H1 (cell line): ENCODE results near the gene PTPN18. TPM values are rescaled to one million over a fixed set of nuclear protein-coding genes. Genes with fewer than 3 reads are reported as not detected.

Experiments
- ATF2 ChIP-seq: IDR thresholded peaks from 2 replicates; pipeline ENCODE4 v1.6.1; 2012; ENCODE audit warnings: low read length, inconsistent platforms
- ATF3 ChIP-seq: IDR thresholded peaks from 2 replicates; pipeline ENCODE4 v1.6.1; 2011; ENCODE audit warnings: low read depth, mild to moderate bottlenecking, low read length; ENCODE audit not compliant: insufficient read depth
- BCL11A ChIP-seq, 2 experiments: IDR thresholded peaks; one replicate each; pipeline ENCODE4 v1.6.1; 2011; ENCODE audit warnings: low read depth in 2 of 2, low read length in 2 of 2, mild to moderate bottlenecking in 2 of 2
- CBX8 ChIP-seq: fragments of 300-800, 300-1000 bp; sonication (generic); IDR thresholded peaks from 2 replicates; pipeline ENCODE4 v1.7.1; 2016; ENCODE audit warnings: low read depth, low read length, borderline replicate concordance
- CHD1 ChIP-seq: IDR thresholded peaks from 2 replicates; pipeline ENCODE4 v1.6.1; 2012; ENCODE audit warnings: low read depth, low read length, improper control_type of control experiment
- CTBP2 ChIP-seq: IDR thresholded peaks from 2 replicates; pipeline ENCODE4 v1.7.0; 2011; ENCODE audit warnings: borderline replicate concordance, mild to moderate bottlenecking, moderate library complexity, mixed read lengths, low read length; ENCODE audit not compliant: insufficient read depth, insufficient read length
- EZH2 ChIP-seq: fragments of 200-600 bp; sonication (generic); IDR thresholded peaks from 2 replicates; pipeline ENCODE4 v1.7.1; 2012; ENCODE audit warnings: low read depth, mild to moderate bottlenecking, moderate library complexity, low read length, inconsistent platforms; ENCODE audit not compliant: severe bottlenecking
- JUND ChIP-seq: IDR thresholded peaks from 2 replicates; pipeline ENCODE4 v1.6.1; 2011; ENCODE audit warnings: mild to moderate bottlenecking, improper control_type of control experiment, low read length
- KDM1A ChIP-seq: fragments of 200-600, 300-600 bp; sonication (generic); IDR thresholded peaks from 2 replicates; pipeline ENCODE4 v1.7.1; 2016; ENCODE audit warnings: mild to moderate bottlenecking, low read length, borderline replicate concordance
- MAX ChIP-seq: IDR thresholded peaks from 2 replicates; pipeline ENCODE4 v1.6.1; 2012; ENCODE audit warnings: inconsistent platforms
- NANOG ChIP-seq: IDR thresholded peaks from 2 replicates; pipeline ENCODE4 v1.6.1; 2011; ENCODE audit warnings: low read length, low read depth, mild to moderate bottlenecking, inconsistent platforms; ENCODE audit not compliant: insufficient read depth, poor library complexity, severe bottlenecking
- POLR2AphosphoS5 ChIP-seq: IDR thresholded peaks from 2 replicates; pipeline ENCODE4 v1.6.1; 2011; ENCODE audit warnings: low read depth, low read length
- POU5F1 ChIP-seq: IDR thresholded peaks from 2 replicates; pipeline ENCODE4 v1.6.1; 2011; ENCODE audit warnings: low read depth, mild to moderate bottlenecking, low read length, moderate library complexity
- RFX5 ChIP-seq: IDR thresholded peaks from 2 replicates; pipeline ENCODE4 v1.6.1; 2011; ENCODE audit warnings: low read depth, low read length, improper control_type of control experiment, borderline replicate concordance
- SAP30 ChIP-seq: fragments of 300-600 bp; sonication (generic); IDR thresholded peaks from 2 replicates; pipeline ENCODE4 v1.7.1; 2012; ENCODE audit warnings: low read length, moderate library complexity, mild to moderate bottlenecking, inconsistent platforms; ENCODE audit not compliant: insufficient read depth, insufficient replicate concordance
- SIN3A ChIP-seq, 2 experiments: IDR thresholded peaks in 1 of 2; conservative IDR thresholded peaks in 1 of 2; 2 replicates each; pipeline ENCODE4 v1.6.1; 2011 to 2012; ENCODE audit warnings: low read length in 2 of 2, improper control_type of control experiment in 1 of 2, low read depth in 1 of 2, mild to moderate bottlenecking in 1 of 2
- SIRT6 ChIP-seq: IDR thresholded peaks from one replicate; pipeline ENCODE4 v1.7.1; 2012; ENCODE audit warnings: low read length, inconsistent platforms
- SP1 ChIP-seq: IDR thresholded peaks from 2 replicates; pipeline ENCODE4 v1.6.1; 2011; ENCODE audit warnings: low read depth, low read length
- SUZ12 ChIP-seq: fragments of 200-600 bp; sonication (generic); IDR thresholded peaks from 2 replicates; pipeline ENCODE4 v1.6.1; 2012; ENCODE audit warnings: mild to moderate bottlenecking, inconsistent platforms, low read length, moderate library complexity, mixed read lengths
- TAF1 ChIP-seq: IDR thresholded peaks from 2 replicates; pipeline ENCODE4 v1.6.1; 2011; ENCODE audit warnings: mild to moderate bottlenecking, low read depth, low read length
- ZNF274 ChIP-seq: IDR thresholded peaks from 2 replicates; pipeline ENCODE4 v1.7.0; 2012; ENCODE audit warnings: low read length, borderline replicate concordance; ENCODE audit errors: extremely low read depth
- polyA plus RNA-seq, 7 experiments: library from polyadenylated mRNA; depleted of rRNA in 3 of 7; stranded (reverse) in 5 of 7; unstranded in 2 of 7; fragments of >200 nt in 5 of 7; fragments of 200-250 nt in 2 of 7; gene quantifications; 1 replicate in 5 of 7; 2 replicates in 1 of 7; 4 replicates in 1 of 7; pipeline versions ENCODE4 v1.2.1 to v1.2.3, GENCODE V29; 2011 to 2013; ENCODE audit warnings: missing spikeins in 2 of 7, mixed read lengths in 2 of 7
- total RNA-seq: library from RNA; stranded (reverse); fragmentation: NEBNext Ultra II Directional; extraction: Animal tissue kit (Norgen Biotek cat#: 25700); gene quantifications from 2 replicates; pipeline ENCODE4 v1.2.1, GENCODE V29; 2021

Gene PTPN18
- total and polyA plus RNA-seq, 2 of the 8 experiments (the other 6 are each of a cell fraction or from before 2014, with no cell fraction given), result 13.2 to 14.7 TPM

GRCh38 chr2:130355578-130356431, at the start of gene PTPN18 (continued):
- TF ChIP-seq JUND (no peak), SUZ12 (peak; percentile 50; the same call in 1 of the 2 replicates), CBX8 (no peak), NANOG (no peak), CTBP2 (no peak), SAP30 (no peak), ATF2 (no peak), ATF3 (no peak), SP1 (no peak), MAX (peak; percentile 20; the same call in 1 of the 2 replicates), POLR2AphosphoS5 (no peak), TAF1 (peak; percentile 64), CHD1 (no peak), ZNF274 (no peak), RFX5 (no peak), KDM1A (no peak), BCL11A (IDR thresholded peaks at IDR 0.05; ENCODE audit: low read depth in 2 of 2, low read length in 2 of 2) (no peak), SIRT6 (no peak), EZH2 (peak; percentile 55), POU5F1 (no peak), SIN3A (conservative IDR thresholded peaks at IDR 0.05 in 1 of 2, IDR thresholded peaks at IDR 0.05 in 1 of 2; ENCODE audit: low read depth in 1 of 2, low read length in 2 of 2) (0 out of 4 replicates have a peak, but pooled peaks of 1 of the 2 experiments have one; percentile 30)
